HCT116 (cell line): ENCODE measurements around the gene ACY1.

ENCODE experiments used
- CEBPB ChIP-seq: IDR thresholded peaks from 2 replicates; pipeline ENCODE4 v1.6.1; 2012; ENCODE audit warnings: low read depth
- EZH2phosphoT487 ChIP-seq: fragments of 200-600 bp; IDR thresholded peaks from 2 replicates; pipeline ENCODE4 v1.6.1; 2018; ENCODE audit warnings: antibody characterized with exemption, borderline replicate concordance
- SIN3A ChIP-seq: IDR thresholded peaks from 2 replicates; pipeline ENCODE4 v1.6.1; 2012; ENCODE audit warnings: low read depth
- SRF ChIP-seq: IDR thresholded peaks from 2 replicates; pipeline ENCODE4 v1.6.1; 2012; ENCODE audit warnings: low read depth
- TCF7L2 ChIP-seq: IDR thresholded peaks from 2 replicates; pipeline ENCODE4 v1.7.0; 2011; ENCODE audit warnings: borderline replicate concordance, inconsistent platforms; ENCODE audit not compliant: insufficient read depth, insufficient read length; ENCODE audit errors: extremely low read depth
- TF ChIP-seq, protein P1 (sequence below), 3 experiments: fragments of 200-600 bp in 1 of 3; sonication (generic) in 1 of 3; IDR thresholded peaks in 2 of 3; conservative IDR thresholded peaks in 1 of 3; 2 replicates each; pipeline ENCODE4 v1.5.1; 2012 to 2017; ENCODE audit warnings: low read depth in 2 of 3, low read length in 2 of 3, antibody characterized with exemption in 1 of 3, borderline replicate concordance in 1 of 3, control low read depth in 1 of 3, mild to moderate bottlenecking in 1 of 3, mixed read lengths in 1 of 3, mixed run types in 1 of 3, moderate library complexity in 1 of 3; ENCODE audit not compliant: insufficient read depth in 1 of 3

DNA sequence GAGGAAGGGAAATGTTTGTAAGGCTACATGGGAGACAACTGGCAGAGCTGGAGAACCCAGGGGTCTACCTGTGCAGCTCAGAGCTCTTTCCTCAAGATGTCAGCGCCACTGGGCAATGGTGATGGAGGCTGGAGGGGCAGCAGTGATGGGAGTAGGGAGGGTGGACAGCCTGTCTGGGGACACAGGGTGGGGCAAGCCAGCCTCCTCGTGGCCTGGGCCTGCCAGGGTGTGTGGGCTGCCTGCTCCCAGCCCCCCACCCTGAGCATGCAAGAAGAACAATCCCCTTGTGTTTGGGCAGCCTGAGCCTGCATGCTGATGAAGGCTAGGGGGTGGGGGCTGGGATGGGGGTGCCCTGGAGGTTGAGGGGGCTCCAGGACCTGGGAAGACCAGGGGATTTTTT, 17.3 kb upstream of the ACY1 start:
- TF ChIP-seq SRF (no peak), TCF7L2 (no peak), SIN3A (no peak), EZH2phosphoT487 (no peak), CEBPB (no peak)
- TF ChIP-seq, protein P1, sequence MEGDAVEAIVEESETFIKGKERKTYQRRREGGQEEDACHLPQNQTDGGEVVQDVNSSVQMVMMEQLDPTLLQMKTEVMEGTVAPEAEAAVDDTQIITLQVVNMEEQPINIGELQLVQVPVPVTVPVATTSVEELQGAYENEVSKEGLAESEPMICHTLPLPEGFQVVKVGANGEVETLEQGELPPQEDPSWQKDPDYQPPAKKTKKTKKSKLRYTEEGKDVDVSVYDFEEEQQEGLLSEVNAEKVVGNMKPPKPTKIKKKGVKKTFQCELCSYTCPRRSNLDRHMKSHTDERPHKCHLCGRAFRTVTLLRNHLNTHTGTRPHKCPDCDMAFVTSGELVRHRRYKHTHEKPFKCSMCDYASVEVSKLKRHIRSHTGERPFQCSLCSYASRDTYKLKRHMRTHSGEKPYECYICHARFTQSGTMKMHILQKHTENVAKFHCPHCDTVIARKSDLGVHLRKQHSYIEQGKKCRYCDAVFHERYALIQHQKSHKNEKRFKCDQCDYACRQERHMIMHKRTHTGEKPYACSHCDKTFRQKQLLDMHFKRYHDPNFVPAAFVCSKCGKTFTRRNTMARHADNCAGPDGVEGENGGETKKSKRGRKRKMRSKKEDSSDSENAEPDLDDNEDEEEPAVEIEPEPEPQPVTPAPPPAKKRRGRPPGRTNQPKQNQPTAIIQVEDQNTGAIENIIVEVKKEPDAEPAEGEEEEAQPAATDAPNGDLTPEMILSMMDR (IDR thresholded peaks at IDR 0.05 in 2 of 3, conservative IDR thresholded peaks at IDR 0.05 in 1 of 3; ENCODE audit: borderline replicate concordance in 1 of 3, insufficient read depth in 1 of 3, low read depth in 2 of 3, low read length in 2 of 3), result no peak
